Fibroblast of gingiva (primary cell): ENCODE measurements around the gene HECTD2.

ENCODE experiments used
- DNase-seq: peaks from one replicate; pipeline ENCODE4 v3.0.0-alpha.2; 2011; ENCODE audit warnings: low read depth

Gene HECTD2

DNA sequence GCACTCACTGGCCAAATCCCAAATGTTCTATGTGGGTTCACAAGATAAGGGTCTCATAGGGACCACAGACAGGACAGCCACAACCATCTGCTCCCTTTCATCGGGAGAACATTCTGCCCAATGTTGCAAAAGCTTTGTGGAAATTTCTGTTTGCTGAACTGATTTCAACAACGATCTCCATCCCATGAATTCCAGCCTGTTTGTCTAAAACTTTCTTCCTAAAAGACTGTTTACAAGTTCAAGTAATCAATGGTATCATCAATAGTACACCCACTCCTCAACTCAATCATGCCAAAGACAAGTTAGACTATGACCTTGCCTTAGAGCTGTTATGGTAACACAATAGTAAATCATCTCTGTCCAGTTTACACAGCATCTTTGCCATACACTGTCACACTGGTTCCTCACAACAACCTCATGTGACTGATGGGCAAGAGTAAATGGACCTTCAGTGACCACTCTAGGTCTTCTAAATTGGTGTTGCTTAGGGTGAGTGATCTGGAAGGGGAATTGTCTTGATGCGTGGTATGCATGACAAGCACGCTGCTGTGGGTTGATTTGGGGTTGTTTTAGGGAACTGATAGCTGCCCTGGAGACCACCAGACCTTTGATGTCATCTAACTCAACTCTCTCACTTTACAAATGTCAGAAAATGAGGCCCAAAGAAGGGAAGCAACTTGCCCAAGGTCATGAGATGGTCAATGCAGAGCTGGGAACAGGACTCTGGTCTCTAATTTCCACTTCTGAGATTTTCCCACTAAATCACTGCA, 127.7 kb downstream of the HECTD2 start:
- DNase-seq, result no peak

DNA sequence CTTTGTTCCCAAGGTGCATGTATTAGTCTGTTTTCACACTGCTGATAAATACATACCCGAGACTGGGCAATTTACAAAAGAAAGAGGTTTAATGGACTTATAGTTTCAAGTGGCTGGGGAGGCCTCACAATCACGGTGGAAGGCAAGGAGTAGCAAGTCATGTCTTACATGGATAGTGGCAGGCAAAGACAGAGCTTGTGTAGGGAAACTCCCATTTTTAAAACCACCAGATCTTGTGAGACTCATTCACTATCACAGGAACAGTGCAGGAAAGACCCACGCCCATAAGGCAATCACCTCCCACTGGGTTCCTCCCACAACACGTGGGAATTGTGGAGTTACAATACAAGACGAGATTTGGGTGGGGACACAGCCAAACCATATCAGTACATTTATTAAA, 129.8 kb downstream of the HECTD2 start:
- no peak for DNase-seq

DNA sequence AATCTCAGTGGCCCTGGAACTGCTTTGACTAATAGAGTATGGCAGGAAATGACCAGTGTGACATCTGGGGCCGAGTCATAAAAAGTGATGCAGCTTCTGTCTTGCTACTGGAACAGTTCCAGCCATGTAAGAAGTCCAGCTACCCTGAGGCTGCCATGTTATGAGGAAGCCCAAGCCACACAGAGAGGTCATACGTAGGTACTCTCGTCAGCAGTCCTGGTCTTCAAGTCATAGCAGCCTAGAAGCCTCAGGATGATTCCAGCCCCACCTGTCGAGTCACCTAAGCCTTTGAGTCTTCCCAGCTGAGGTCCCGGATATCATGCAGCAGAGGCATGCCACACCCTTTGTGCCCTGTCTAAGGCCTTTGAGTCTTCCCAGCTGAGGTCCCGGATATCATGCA, 130.6 kb downstream of the HECTD2 start:
- DNase-seq, result no peak

DNA sequence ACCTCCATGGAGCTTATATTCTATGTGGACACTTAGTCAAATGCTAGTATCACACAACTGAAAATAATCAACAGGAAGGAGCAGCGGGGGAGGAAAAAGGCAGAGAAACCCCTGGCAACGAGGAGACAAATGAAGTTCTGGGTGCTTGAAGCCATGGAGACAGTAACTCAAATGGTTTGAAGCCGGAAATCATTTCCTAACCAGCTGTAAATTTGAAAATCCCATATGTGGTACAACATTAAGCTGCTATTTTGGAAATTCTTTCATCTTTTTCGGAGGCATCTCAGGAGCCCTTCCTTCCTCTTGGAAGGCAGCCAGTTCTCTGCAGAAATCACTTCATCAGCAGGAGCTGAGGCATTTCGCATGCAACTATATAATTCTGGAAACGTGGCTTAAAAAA, 131.3 kb downstream of the HECTD2 start:
- no peak for DNase-seq

DNA sequence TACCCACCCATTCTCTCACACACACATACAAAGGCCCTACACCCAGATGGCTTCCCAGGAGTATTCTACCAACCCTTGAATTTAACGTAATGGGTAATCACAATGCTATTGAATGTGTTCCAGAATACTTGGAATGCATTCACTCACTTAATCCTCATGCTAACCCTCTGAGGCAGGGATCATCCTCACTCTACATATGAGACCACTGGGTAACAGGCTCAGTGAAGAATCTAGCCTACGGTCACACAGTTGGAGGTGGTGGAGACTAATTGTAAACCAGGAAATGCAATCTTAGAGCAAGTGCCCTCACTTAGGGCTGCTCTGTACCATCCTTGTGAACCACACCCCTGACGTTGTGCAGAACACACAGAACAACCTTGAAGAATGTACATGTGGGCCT, 135.2 kb downstream of the HECTD2 start:
- DNase-seq, result no peak

DNA sequence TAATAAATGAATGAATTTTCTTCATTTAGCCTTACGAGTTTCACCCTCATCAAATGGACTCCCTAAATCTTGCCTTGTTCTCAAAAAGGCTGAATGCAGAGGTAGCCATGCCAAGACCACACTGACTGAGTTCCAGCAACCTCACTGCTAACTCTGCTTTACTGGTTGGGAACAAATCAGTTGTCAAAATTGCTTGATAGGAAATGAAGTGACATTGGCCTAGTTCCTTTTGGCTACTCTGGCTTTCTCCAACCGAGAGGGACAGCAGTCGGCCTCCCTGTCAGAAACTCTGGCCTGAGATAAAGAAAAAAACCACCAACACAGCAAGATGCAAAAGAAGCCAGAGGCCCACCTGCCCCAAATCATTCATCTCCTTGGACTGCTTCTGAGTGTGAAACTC, 135.7 kb downstream of the HECTD2 start:
- DNase-seq, result no peak

DNA sequence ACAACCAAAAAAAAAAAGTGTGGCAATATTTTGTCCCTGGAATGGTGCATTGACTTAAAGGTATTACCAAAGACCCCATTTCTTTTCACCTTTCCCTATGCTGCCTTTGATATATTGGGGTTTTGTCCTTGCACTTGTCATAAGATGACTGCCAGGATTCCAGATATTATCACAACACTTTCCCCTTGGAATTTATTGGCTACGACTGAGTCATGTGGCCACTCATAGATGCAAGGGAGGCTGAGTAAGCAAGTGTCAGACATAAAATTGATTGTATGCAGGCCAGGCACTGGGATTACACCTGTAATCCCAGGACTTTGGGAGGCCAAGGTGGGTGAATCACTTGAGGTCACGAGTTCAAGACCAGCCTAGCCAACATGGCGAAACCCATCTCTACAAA, 139.1 kb downstream of the HECTD2 start:
- DNase-seq, result no peak

DNA sequence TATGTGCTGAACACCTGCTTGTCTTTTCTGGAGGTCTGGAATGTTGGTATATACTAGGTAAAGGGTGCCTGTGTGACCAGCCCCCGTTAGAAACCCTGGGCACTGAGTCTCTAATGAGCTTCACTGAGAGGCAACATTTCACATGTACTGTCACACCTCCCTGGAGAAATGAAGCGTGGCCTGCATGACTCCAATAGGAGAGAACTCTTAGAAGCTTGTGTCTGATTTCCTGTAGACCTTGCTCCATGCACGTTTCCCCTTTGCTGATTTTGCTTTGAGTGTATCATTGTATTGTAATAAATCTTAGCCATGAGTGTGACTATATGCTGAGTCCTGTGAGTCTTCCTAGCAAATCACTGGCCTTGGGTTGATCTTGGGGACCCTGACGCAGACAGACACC, 139.9 kb downstream of the HECTD2 start:
- DNase-seq, result no peak

DNA sequence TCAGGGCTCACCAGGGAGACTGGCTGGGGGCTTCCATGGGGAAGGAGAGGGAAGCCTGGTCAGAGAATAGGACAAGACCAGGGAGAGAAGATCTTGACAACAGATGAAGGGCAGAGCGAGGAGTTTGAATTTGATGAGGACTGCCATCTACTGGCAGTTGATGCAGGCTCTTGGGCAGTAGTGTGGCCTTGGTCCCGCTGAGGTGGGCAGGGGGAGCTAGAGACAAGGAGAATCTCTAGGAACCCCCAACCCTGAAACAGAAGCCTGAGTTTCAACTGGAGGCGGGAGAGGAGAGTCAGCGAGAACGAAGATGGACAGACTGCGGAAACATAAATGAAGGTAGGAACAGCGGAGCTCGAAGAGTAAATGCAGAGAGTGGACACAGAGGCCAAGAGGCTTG, 141.7 kb downstream of the HECTD2 start:
- DNase-seq, result peak; percentile 68

DNA sequence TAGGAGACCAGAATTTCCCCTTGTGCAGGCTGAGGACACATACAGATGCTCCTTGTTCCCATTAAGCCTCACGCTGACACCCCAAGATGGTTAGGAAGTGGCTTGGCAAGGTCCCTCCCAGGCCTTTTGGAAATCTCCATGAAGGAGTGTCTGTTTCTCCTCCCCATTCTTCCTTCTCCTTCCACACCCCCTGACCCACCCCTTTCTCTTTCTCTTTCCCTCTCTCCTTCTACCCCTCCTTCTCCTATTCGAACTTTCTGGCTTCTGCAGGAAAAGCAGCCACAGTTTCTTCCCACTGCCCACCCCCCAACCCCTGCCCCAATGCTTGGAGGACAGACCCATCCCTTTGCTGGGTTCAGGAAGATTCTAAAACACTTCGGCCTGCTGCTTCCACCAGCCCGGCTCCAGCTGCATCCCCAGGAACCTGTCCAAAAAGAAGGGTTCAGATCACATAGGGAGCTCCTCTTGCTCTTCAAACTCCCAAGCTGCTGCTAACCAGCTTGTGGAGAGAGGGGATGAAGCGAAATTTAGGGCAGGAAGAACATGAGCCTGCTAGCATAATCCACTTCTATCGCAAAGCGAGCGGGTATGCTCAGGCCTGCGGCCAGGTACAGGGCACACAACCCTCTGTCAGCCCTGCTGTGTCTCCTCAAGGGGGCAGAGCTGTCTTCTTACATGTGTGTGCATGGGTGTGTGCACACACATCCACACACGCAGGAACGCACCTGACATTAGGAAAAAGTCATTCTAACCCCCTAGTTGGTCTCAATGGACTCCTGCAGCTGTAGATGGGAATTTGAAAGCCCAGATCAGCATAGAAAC, 142.3 kb downstream of the HECTD2 start:
- peak; percentile 26 for DNase-seq

DNA sequence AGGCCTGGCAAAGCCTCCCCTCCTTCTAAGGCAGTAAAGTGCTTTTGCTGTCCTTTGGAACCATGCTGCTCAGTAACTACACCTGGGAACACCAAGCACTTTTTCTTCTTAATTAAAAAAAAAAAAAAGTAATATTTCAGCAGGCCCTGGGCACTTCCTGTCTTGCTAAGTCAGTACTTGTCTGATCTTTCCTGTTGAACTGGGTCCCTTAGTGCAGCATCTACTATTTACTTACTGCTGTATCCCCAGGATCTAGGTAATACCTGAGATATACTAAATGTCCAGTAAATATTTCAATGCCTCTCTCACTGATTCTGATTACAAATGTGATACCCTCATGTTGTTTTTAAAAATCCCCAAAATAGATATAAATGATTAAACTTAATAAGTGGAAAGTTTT, 145.3 kb downstream of the HECTD2 start:
- DNase-seq, result no peak

DNA sequence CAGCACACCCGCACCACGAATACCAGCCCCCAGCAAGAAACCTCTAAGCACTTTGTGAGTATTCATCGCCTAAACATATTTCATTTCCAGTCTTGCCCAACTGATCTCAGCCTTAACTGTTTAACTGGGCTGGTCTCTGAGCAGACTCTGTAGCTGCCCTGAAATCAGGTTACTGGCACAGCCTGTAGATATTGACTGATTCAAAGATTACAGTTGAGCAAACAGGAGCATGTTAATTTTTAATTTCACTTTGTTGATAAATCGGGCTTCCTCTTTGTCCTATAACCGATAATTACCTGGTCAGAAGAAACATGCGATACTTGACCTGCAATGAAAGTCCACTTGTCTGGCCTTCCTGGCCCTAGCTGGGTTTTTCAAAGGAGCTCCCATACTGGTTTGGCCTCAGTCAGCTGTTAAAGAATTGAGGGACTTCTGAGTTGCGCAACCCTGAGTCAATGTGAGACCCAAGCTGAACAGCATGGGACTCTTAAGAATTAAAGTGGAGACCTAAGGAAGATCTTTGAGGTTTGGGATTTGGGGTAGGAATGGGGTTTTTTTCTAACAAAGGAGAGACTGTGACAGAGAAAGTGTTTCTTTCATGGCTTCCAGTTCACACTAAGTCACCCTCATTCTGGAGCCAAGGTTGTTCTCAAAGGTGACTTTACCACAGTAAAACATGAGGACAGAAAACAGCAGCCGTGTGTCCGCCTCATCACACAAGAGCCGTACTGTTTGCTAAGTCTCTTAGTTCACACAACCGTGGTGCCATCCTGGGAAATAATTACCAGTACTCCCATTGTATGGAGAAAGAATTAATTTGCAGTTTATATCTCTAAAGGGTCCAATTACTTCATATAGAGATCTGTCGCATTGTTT, 146.8 kb downstream of the HECTD2 start:
- no peak for DNase-seq

DNA sequence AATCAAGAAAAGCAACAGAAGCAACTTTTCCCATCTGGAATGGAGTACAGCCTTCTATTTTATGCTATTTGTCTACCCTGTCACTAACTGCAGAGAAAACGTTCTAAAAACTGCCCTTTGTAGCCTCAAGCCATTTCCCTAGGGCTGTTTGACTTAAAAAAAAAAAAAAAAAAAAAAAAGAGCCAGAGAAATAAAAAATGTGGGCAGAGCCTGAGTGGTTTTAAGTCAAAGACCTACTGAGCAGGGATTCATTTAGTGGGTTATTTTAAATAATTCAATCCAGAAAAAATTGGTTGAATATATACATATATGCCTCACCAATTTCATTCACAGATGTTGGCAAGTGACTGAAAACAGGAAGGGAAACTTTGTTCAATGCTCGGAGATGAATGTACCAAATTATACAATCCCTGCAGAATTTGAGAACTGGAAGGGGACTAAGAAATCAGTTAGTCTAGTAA, 147.5 kb downstream of the HECTD2 start:
- DNase-seq, result no peak

DNA sequence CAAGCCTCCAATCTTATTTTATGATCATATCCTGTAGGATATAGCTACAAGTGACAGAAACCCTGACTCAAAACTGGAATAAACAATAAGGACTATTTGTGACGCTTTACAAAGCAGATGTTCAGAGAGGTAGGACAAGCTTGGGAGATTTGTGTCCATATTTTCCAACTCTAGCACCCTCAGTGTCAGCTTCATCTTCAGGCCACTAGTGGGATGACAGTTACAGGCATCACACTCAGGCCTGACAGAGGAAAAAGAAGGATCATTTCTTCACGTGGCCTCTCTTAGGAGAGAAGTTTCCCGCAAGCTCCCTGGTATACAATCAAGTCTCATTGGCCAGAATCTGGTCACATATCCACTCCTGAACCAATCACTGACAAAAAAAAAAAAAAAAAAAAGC, 148.3 kb downstream of the HECTD2 start:
- DNase-seq, result no peak

DNA sequence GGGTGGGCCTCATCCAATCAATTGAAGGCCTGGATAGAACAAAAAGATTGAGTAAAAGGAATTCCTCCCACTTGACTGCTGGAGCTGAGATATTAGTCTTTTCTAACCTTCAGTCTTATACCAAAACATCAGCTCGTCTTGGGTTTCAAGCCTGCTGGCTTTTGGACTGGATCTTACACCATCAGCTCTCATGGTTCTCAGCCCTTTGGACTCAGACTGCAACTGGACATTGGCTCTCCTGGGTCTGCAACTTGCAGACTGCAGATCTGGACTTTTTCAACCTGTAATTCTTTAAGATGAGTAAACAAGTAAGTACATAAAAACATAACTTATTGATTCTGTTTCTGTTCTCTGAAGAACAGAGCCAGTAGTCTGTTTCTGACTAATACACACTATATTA, 149.0 kb downstream of the HECTD2 start:
- no peak for DNase-seq

DNA sequence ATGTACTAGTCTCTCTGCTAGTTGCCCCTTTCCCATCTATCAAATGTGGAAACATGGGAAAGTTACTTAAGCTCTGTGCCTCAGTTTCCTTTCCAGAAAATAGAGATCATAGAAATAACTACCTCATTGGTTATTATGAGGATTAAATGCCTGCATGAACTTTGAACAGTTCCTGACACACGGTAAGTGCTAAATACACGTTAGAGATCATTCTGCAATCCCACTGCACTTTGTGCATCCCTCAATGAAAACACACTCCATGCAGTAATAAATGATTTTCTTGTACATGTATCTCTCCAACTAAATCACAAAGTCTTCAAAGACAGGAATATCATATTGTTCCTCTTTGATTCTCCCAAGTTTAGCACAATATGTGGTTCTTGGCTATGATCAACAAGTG, 149.6 kb downstream of the HECTD2 start:
- no peak for DNase-seq

DNA sequence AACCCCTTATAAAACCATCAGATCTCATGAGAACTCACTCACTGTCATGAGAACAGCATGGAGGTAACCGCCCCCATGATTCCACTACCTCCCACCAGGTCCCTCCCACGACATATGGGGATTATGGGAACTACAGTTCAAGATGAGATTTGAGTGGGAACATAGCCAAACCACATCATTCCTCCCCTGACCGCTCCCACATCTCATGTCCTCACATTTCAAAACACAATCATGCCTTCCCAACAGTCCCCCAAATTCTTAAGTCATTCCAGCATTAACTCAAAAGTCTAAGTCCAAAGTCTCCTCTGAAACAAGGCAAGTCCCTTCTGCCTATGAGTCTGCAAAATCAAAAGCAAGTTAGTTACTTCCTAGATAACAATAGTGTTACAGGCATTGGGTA, 150.7 kb downstream of the HECTD2 start:
- peak; percentile 36 for DNase-seq

DNA sequence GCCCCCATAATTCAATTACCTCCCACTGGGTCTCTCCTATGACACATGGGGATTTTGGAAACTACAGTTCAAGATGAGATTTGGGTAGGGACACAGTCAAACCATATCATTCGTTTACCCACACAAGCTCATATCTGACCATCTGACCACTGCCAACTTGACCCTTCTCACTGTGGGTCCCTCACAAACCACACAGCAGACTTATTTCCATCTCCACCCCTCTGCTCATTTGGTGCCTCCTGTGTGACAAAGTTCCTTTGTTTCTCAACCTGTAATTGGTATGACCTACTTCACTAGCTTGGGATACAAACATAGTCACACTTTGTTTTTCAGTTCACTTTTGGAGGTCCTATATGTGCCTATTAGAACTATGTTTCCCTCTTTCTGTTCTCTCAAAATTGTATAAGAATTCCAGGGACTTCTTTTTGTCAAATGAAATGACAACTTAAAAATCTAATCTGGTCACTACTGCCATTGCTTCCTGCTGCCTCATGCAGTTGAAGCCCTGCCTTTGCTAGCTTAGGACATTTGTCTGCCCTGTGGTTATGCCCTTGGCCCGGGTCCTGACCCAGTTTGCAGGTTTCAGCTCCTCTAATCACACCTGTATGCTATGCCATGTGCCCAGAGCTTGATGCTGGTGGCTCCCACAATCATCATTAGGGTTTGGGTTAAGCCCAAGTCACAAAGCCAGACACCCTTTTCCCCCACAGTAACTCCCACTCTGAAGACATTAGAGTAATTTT, 152.9 kb downstream of the HECTD2 start:
- no peak for DNase-seq

DNA sequence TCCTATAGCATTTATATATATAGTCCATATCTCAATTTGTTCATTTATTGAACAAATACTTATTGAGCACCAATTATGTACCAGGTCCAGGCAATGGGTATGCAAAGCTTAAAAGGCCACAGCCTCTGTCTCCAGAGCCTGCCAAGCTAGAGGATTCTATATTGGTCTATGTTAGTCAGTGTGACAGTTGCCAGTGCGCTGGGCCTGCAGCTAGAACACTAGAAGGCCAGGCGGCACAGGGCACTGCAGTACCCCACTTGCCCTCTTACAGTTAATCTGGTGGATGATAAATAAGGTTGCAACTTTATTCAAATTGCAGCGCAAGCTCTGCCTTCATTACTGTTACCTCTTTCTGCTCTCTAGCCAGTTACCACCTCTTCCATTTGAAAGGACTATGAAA, 153.9 kb downstream of the HECTD2 start:
- DNase-seq, result no peak
